GM19351 (cell line): ENCODE data around the gene NR1H3.
"Not testable (repeated sequence)": the region's sequence is repeated elsewhere in the genome, so short reads cannot be mapped to it uniquely, and the experiment has no call there.

ENCODE experiments used
- ATAC-seq: cut with Tn5 transposase; IDR thresholded peaks from one replicate; pipeline ENCODE4 v1.9.1; 2021; ENCODE audit warnings: mild to moderate bottlenecking, moderate library complexity; ENCODE audit not compliant: unreplicated experiment

Gene NR1H3

DNA sequence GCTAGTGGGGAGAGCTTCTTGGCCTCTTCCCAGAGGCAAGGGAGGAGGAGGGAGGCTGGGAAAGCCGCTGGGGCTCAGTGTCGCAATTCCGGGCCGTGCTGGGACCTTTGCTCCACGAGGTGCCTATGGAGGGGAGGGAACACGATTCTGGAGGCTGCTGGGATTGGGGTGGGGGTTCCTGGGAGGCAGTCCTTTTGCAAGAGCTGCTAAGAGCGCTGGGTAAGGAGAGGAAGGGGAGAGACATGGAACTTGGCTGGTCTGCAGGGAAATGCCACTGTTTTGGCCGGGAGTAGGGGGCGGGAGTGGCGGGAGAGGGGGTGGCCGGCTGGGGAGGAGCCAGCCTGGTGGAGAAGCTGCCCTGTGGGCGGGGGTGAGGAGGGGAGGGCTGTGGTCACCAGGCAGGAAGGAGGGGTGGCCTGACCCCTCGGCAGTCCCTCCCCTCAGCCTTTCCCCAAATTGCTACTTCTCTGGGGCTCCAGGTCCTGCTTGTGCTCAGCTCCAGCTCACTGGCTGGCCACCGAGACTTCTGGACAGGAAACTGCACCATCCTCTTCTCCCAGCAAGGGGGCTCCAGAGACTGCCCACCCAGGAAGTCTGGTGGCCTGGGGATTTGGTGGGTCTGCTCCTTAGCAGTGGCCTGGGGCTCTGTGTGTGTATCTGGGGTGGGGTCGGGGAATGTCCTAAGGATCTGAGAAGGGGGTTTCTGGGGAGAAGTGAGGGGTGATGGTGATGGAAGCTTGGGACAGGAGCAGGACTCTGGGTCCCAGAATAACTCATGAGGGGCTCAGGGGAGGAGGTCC is at the start of gene NR1H3:
NR1H3 (plus strand) TSS at position 480 of the 800 bp plus-strand sequence. CDS start 1,221 bp downstream, outside the sequence.
- no peak for ATAC-seq

DNA sequence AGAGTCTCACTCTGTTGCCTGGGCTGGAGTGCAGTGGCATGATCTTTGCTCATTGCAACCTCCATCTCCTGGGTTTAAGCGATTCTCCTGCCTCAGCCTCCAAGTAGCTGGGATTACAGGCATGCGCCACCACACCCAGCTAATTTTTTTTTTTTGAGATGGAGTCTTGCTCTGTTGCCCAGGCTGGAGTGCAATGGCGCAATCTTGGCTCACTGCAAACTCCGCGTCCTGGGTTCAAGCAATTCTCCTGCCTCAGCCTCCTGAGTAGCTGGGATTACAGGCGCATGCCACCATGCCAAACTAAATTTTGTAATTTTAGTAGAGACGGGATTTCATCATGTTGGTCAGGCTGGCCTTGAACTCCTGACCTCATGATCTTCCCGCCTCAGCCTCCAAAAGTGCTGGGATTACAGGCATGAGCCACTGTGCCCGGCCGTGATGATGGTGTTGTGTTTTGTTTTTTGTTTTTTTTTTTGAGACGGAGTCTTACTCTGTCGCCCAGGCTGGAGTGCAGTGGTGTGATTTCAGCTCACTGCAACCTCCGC is 49.7 kb upstream of the NR1H3 start:
- ATAC-seq = not testable (repeated sequence)

DNA sequence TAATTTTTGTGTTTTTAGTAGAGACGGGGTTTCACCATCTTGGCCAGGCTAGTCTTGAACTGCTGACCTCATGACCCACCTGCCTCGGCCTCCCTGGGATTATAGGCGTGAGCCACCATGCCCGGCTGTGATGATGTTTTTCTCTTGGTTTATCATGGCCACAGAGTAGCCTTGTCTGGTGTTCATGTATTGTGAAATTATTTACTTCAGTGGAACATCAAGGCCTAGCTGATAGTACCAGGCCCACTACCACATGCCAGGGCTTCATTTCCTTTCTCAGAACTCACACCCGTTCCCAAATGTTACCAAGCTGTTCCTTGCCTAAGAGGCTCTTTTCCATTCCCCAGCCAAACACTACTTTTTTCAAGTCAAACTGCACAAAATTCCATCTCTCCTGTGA is 49.2 kb upstream of the NR1H3 start:
- no peak for ATAC-seq

DNA sequence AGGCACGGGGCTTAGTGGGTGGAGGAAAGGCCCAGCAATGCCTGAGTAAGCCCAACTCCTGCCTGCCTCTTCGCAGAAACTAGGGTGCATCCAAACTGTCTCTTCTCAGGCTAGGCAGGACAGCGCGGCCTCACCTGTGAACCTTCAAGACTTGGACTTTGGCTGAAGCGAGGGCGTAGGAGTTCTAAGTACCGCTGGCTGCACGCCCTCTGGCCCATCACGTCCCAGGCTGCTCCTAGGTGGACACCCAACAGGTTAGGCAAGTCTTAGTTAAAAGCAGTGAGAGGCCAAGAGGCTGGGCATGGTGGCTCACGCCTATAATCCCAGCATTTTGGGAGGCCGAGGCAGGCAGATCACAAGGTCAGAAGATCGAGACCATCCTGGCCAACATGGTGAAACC is 44.9 kb upstream of the NR1H3 start:
- no peak for ATAC-seq

DNA sequence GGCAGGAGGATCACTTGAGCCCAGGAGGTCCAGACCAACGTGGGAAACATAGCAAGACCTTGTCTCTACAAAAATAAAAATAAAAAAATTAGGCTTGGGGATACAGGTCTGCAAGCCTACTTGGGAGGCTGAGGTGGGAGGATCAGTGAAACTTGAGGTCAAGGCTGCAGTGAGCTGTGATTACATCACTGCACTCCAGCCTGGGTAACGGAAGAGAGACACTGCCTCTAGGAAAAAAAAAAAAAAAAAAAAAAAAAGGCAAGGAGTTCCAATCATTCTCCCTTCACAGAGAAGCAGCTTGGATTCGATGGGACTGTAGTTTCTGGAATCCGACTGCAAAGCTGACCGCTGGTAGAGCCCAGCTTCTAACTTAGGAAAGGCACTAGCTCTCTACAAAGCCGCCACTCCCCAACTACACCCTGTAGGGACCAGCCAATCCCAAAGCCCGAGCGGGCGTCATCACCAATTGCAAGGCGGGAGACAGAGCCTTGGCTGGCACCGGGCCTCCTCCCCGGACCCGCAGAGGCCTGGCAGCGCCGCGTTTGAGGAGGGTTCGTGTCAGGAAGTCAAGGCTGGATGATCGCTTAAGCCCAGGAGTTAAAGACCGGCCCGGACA is 43.7 kb upstream of the NR1H3 start:
- peak; percentile 40 for ATAC-seq

DNA sequence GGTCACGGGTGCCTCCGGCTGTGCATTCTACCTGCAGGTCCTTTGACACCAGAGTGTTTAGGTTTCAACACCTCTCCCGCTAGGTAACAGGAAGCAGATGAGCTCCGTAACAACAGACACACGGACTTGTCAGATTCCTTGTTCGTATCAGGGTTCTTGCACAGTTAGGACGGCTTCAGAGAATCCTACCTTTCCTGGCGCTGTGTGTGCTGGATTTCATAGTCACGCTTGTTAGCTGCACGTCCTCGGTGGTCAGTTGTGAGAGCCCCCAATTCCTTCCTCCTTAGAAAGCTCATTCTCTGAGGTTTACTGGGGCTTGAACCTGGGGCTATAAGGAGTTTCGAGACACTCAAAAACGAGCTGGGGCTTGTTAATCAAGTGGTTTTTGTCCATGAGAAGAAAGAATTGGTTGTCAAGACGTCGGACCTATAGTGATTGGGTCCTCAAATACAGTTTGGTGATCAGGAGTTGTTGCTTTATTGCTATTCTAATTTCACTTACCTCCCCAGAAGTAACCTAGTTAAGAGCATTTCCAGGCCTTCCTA is 42.4 kb upstream of the NR1H3 start:
- ATAC-seq = no peak

DNA sequence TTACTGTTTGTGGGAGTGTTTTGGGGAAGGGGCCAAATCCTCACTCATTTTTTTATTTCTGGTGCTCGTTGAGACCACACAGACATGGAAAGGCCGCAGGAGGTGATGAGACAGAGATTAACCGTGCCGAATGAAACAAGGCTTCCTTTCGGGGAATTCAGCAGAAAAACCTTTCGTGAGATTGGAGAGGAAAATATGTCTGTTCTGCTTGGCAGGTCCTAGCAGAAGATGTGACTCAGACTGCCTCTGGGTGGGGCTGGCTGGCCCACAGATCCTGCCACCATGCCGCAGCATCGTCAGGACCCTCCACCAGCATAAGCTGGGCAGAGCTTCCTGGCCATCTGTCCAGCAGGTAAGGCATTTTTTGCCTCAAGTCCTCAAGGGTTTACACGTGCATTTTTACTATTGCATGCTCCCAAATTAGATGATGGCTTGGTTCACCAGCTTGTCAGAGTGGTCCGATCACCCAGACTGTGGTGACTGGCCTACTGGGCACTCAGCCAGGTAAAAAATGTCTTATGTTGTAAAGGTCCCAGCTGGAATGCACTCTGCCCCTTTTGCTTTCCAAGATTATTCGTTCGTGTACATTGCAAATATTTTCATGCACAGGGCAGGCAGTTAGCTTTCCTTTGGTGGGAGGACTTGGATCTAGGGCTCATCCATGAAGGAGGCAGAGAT is 41.5 kb upstream of the NR1H3 start:
- ATAC-seq = peak; percentile 28

DNA sequence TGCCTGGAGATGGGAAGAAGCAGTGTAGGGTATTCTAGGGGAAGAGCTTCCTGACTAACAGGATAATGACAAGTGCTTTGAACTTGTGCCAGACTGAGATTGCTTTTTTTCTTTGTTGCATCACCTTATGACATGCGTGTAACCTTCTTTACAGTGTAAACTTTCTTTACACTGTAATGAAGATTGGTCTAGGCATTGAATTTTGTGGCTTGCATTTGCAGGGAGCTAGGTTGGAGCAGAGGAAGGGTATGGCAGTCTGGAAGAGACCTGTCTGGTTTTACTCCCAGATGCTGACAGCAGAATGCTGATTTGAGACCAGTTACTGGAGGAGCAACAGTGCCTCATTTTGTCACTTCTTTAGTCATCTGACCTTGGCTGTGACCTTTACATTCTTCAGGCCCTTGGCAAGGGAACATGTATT is 37.4 kb upstream of the NR1H3 start:
- no peak for ATAC-seq

DNA sequence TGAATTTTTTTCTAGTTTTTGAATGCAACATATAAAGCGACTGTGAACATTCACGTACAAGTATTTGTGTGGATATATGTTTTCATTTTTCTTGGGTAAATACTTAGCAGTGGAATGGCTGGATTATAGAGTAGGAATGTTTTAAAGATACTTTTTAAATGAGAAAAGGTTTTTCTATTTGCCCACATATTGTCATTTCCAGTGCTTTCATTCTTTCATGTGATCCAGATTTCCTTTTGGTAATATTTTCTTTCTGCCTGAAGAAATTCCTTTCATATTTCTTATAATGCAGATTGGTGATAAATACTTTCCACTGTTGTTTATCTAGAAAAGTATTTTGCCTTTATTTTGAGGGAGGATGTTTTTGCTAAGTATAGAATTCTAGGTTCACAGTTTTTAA is 35.1 kb upstream of the NR1H3 start:
- ATAC-seq = no peak

DNA sequence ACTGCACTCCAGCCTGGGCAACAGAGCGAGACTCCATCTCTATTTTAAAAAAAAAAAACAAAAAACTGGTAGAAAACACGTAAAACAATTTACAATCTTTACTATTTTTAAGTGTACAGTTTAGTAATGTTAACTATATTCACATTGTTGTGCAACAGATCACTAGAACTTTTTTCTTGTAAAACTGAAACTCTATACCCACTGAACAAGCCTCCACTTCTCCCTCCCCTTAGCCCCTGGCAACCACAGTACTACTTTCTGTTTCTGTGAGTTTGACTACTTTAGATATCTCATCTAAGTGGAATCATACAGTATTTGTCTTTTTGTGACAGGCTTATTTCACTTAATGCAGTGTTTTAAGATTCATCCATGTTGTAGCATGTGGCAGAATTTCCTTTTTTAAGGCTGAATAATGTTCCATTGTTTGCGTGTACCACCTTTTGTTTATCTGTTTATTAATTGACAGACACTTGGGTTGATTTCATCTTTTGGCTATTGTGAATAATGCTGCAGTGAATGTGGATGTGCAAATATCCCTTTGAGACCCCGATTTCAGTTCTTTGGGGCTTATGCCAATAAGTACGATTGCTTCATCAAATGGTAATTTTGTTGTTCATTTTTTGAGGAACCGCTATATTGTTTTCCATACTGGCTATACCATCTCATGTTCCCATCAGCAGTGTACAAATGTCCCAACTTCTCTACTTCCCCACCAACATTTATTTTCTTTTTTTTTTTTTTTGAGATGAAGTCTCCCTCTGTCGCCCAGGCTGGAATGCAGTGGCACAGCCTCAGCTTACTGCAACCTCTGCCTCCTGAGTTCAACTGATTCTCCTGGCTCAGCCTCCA is 32.0 kb upstream of the NR1H3 start:
- ATAC-seq = peak; percentile 91

DNA sequence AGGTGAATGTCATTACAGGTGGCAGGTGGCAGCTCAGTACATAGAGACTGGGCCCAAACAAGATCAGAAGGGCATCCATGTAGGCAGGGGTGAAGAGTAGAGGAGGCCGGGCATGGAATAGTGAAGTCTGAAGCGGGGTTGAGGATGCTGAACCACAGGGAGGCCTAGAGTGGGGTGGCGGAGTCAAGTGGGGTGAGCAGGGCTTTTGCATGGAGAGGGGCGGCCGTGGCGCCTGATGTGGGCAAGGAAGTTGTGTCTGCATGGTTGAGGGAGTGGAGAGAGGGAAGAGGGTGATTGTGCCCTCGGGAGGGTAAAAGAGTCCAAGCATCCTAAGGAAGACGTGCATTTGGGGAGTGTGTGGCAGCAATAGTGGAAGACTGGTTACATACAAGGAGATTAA is 28.6 kb upstream of the NR1H3 start:
- no peak for ATAC-seq

DNA sequence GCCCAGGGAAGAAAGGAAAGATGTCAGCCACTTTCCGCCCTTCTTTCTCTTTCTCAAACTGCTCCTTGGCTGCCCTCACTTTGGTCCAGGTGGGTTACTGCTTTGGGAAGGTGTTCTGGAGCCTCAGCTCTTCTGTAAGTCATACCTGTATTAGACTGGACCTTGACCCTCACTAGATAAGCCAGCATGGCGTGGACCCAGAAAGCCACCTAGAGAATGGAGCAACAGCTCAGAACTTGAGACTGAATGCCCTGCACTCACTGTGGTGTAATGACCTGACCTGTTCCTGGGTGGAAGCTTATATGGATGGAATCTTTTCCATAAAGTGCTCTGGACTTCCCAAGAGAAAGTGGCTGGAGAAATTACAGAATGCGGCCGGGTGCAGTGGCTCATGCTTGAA is 24.7 kb upstream of the NR1H3 start:
- no peak for ATAC-seq

DNA sequence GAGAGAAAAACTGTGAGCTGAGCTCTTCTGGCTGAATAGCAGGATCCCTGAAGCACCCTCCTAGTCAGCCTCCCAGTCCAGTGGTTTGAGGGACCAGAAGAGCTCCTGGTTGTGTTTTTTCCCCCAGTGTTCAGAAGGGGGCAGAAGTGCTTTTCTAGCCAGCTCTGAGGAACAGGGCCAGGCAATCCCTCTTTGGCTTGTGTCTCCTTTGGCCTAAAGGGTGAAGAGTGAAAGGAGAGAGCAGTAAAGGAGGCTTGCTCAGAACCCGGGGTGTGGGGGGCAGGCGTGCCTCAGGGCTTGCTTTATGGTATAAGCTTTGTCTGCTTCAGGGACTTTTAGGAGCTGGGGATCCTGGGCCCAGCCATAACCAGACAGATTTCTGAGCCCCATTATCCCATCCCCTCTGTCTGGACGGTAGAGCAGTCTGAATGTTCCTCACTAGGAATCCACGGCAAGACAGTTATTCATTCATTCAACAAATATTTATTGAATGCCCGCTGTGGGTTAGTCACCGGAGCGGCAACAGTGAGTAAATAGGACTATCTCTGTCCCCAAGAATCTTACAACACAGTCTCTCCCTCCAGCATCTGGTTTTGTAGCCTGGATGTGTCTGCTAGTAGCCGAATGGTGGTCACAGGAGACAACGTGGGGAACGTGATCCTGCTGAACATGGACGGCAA is 23.7 kb upstream of the NR1H3 start:
- ATAC-seq = no peak

DNA sequence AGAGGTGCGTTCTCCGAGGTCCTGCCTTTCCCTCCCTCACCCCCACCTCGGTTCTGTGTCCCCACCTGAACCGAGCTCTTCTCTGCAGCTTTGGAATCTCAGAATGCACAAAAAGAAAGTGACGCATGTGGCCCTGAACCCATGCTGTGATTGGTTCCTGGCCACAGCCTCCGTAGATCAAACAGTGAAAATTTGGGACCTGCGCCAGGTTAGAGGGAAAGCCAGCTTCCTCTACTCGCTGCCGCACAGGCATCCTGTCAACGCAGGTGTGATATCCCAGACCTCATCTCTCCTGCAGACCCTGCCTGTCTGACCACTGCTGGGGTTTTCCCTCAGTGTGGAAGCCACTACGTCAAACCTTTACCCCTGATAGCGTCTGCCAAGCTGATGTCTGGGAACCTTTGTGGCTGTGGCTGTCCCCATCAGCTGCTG is 23.1 kb upstream of the NR1H3 start:
- no peak for ATAC-seq

DNA sequence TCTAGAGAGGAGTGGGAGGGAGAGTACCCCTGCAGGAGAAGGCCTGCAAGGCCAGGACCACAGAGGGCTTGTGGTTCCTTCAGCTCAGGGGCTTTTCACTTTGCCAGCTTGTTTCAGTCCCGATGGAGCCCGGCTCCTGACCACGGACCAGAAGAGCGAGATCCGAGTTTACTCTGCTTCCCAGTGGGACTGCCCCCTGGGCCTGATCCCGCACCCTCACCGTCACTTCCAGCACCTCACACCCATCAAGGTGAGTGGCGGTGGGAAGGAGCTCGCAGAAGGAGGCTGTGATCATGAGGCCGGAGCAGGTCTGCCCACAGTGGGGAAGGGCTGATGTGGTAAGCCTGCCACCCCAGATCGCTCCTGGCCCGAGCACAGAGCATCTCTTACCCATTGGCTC is 22.6 kb upstream of the NR1H3 start:
- ATAC-seq = no peak

DNA sequence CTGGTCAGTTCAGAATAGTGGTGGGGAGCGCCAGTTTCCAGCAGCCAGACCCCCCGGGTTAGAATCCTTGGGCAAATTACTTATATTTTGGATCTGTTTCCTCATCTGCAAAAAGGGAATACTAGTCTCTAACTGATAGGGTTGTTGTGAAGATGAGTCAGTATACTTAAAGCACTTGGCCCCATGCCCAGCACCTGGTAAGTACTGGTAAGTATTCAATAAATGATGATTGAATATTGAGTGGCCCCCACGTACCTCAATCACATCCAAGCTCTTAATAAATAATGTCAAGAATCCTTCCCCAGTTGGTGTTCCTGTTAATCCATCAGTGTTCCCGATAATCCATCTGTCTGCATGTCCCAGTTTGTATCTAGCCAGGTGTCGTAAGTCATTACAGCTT is 21.3 kb upstream of the NR1H3 start:
- ATAC-seq = no peak

DNA sequence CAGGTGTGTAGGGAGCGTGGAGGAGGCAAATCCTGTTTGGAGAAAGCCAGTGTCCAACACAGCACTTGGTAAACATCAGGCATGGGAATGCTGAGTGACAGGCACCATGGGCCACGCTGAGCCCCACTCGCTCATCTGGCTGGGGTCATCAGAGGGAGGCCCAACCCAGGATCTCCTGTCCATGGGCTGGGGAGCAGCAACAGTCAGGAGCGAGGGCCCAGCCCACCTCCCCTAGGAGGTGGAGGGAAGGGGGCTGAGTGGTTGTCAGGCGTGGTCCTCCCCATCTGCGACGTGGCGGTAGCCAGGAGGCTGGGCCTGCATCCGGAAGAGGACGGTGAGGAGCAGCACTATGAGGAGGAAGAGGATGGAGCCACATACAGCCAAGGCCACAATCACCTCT is 17.9 kb upstream of the NR1H3 start:
- no peak for ATAC-seq

DNA sequence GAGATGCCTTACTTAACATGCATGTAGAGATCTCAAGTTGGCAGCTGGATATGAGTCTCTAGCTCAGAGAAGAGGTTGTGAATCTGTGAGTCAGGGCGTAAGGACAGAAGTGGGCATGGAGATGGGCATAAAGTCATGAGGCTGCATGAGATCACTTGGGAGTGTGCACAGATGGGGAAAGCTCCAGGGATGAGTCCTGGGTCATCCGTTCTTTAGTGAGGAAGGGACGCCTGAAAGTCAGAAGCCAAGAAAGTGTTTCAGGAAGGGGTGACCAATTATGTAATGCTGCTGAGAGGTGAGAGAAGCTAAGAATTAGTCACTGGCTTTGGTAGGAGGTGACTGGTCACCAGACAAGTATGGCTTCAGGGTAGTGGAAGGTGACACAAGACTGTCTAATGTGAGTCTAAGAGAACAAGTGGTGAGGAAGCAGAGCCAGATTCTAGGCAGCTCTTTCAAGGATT is 15.9 kb upstream of the NR1H3 start:
- ATAC-seq = no peak

DNA sequence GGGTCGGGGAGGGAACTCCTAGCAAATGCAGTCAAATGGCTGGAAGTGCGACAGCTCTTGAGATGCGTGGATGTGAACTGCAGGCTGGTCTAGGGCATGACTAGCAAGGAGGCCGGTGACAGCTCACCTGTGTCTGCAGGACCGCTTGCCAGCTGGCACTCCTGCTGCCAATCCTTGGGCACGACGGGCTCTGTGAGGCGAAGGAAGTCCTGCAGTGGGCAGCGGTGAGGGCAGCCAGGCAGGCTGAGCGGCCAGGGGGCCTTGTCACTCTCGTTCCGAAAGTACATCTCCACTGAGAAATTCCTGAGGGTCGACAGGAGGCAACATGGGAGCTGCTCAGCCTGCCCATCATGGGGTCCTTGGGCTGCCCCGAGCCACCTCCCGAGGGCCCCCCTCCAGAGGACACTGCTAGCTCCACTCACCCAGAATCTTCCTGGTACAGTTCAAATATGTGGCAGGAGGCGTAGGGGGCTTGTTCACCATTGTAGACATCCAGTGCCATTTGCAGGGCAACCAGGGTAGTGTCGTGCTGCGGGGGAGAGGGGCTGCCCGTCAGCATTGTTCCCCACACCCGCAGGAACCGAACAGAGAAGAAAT is 15.1 kb upstream of the NR1H3 start:
- ATAC-seq = no peak
